SK-N-SH treated with all-trans-retinoic acid at 6 μM for 48 hours (cell line): ENCODE measurements around the gene TMEM190.

Experiments
- ARNTL ChIP-seq: fragments of 450-650 bp; formaldehyde crosslinking; IDR thresholded peaks from 2 replicates; pipeline ENCODE4 v1.5.0; 2020; ENCODE audit warnings: low read depth, mild to moderate bottlenecking, moderate library complexity, borderline replicate concordance
- CSDC2 ChIP-seq: fragments of 250-450 bp; sonication (Bioruptor Pico); IDR thresholded peaks from 2 replicates; pipeline ENCODE4 v1.5.0; 2020; ENCODE audit warnings: mild to moderate bottlenecking, moderate library complexity
- GLIS3 ChIP-seq: fragments of 250-450 bp; sonication (Bioruptor Pico); IDR thresholded peaks from 2 replicates; pipeline ENCODE4 v1.5.0; 2020; ENCODE audit warnings: mild to moderate bottlenecking, moderate library complexity
- RARB ChIP-seq: fragments of 250-450 bp; sonication (Bioruptor Pico); IDR thresholded peaks from 2 replicates; pipeline ENCODE4 v1.8.0; 2021; ENCODE audit warnings: mild to moderate bottlenecking, moderate library complexity
- ZFP3 ChIP-seq: fragments of 250-450 bp; sonication (Bioruptor Pico); IDR thresholded peaks from 2 replicates; pipeline ENCODE4 v1.5.0; 2020; ENCODE audit warnings: mild to moderate bottlenecking, moderate library complexity
- ZFP30 ChIP-seq: fragments of 450-650 bp; formaldehyde crosslinking; IDR thresholded peaks from 2 replicates; pipeline ENCODE4 v1.5.0; 2022; ENCODE audit warnings: mild to moderate bottlenecking, moderate library complexity
- ZNF70 ChIP-seq: fragments of 450-650 bp; formaldehyde crosslinking; IDR thresholded peaks from 2 replicates; pipeline ENCODE4 v1.5.0; 2020; ENCODE audit warnings: mild to moderate bottlenecking, moderate library complexity
- ZNF8 ChIP-seq: fragments of 450-650 bp; formaldehyde crosslinking; IDR thresholded peaks from 2 replicates; pipeline ENCODE4 v1.5.0; 2020; ENCODE audit warnings: mild to moderate bottlenecking, moderate library complexity
- TF ChIP-seq, protein P1 (sequence below): fragments of 250-450 bp; sonication (Bioruptor Pico); IDR thresholded peaks from 2 replicates; pipeline ENCODE4 v1.8.0; 2020; ENCODE audit warnings: mild to moderate bottlenecking, moderate library complexity, borderline replicate concordance
- TF ChIP-seq, protein P2 (sequence below): fragments of 250-450 bp; sonication (Bioruptor Pico); IDR thresholded peaks from 2 replicates; pipeline ENCODE4 v1.5.1; 2020; ENCODE audit warnings: low read depth, mild to moderate bottlenecking, moderate library complexity

DNA sequence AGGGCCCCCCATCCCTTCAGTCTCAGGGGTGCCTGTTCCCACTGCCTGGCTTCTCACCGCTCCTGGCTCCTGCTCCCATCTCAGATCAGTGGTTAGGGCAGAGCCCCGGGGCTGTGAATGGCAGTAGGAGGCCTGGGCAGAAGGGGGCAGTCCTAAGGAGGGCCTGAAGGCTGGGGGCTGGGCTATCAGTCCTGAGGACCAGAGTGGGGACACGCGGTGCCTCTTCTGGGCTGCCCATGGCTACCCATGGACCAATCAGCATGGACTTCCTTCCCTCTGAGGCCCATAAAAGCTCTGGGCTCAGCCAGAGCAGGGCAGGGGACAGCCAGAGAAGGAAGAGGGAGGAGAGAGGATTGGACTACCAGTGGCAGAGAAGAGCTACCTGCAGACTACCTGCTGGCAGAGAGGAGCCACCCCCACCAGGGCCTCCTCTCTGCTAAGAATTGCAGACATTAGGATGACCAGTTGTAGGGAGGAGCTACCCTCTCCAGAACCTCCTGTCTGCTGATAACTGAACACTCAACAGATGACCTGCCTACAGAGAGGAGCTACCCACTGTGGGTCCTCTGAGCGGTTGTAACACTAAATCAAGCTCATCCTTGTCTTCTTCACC lies 43.1 kb downstream of the TMEM190 start:
- TF ChIP-seq CSDC2 (CRISPR knock-in tag), result no peak
- TF ChIP-seq RARB, result no peak
- TF ChIP-seq ZFP3 (CRISPR knock-in tag), result no peak
- no peak for TF ChIP-seq ZFP30
- no peak for TF ChIP-seq ARNTL (CRISPR knock-in tag)
- TF ChIP-seq GLIS3 (CRISPR knock-in tag), result no peak
- TF ChIP-seq ZNF70 (CRISPR knock-in tag), result no peak
- no peak for TF ChIP-seq ZNF8 (CRISPR knock-in tag)
- TF ChIP-seq, protein P1, sequence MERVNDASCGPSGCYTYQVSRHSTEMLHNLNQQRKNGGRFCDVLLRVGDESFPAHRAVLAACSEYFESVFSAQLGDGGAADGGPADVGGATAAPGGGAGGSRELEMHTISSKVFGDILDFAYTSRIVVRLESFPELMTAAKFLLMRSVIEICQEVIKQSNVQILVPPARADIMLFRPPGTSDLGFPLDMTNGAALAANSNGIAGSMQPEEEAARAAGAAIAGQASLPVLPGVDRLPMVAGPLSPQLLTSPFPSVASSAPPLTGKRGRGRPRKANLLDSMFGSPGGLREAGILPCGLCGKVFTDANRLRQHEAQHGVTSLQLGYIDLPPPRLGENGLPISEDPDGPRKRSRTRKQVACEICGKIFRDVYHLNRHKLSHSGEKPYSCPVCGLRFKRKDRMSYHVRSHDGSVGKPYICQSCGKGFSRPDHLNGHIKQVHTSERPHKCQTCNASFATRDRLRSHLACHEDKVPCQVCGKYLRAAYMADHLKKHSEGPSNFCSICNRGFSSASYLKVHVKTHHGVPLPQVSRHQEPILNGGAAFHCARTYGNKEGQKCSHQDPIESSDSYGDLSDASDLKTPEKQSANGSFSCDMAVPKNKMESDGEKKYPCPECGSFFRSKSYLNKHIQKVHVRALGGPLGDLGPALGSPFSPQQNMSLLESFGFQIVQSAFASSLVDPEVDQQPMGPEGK (CRISPR knock-in tag), result no peak
- TF ChIP-seq, protein P2, sequence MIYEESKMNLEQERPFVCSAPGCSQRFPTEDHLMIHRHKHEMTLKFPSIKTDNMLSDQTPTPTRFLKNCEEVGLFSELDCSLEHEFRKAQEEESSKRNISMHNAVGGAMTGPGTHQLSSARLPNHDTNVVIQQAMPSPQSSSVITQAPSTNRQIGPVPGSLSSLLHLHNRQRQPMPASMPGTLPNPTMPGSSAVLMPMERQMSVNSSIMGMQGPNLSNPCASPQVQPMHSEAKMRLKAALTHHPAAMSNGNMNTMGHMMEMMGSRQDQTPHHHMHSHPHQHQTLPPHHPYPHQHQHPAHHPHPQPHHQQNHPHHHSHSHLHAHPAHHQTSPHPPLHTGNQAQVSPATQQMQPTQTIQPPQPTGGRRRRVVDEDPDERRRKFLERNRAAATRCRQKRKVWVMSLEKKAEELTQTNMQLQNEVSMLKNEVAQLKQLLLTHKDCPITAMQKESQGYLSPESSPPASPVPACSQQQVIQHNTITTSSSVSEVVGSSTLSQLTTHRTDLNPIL (CRISPR knock-in tag), result no peak
